ENCODE data around the gene SLC9A3. TPM values are rescaled to one million over a fixed set of nuclear protein-coding genes. Genes with fewer than 3 reads are reported as not detected.
A peak's percentile ranks its signal among the peaks of the same experiment; 100 is the strongest.

SLC9A3 gene
- polyA plus RNA-seq, 3 donors, result 0.31 to 0.42 (median 0.36) TPM

DNA sequence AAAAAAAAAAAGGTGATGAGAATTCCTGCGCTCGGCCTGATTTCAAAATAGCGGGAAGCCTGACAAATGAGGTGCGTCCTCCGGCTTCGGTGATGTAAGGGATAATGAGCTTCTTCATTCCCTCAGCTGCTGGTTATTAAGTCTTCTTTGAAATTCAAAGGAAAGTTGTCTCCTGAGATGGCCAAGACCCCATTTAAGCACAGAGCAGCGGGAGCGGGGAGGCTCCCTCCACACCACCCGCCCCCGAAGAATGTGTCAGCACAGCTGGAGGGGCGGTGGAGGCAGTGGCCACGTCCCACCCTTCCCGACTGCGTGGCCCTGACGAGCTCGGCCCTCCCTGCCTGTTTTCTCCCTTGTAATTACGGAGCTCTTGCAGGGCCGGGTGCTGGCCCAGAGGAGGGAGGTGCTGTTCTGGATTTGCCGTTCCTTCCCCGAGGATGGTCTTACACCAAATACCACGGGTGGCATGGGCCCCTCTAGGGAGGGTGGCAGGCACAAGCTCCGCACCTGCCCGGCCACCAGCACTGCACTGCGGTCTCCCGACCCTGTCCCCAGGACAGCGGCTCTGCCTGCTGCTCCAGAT lies 31.0 kb downstream of the SLC9A3 start:
- no peak overlapping the region for H3K4me3 Mint-ChIP-seq
- TF ChIP-seq, protein P1, sequence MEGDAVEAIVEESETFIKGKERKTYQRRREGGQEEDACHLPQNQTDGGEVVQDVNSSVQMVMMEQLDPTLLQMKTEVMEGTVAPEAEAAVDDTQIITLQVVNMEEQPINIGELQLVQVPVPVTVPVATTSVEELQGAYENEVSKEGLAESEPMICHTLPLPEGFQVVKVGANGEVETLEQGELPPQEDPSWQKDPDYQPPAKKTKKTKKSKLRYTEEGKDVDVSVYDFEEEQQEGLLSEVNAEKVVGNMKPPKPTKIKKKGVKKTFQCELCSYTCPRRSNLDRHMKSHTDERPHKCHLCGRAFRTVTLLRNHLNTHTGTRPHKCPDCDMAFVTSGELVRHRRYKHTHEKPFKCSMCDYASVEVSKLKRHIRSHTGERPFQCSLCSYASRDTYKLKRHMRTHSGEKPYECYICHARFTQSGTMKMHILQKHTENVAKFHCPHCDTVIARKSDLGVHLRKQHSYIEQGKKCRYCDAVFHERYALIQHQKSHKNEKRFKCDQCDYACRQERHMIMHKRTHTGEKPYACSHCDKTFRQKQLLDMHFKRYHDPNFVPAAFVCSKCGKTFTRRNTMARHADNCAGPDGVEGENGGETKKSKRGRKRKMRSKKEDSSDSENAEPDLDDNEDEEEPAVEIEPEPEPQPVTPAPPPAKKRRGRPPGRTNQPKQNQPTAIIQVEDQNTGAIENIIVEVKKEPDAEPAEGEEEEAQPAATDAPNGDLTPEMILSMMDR (IDR thresholded peaks at IDR 0.05), result no peak
- H3K36me3 Mint-ChIP-seq, result no peaks in the 10 kb centered on the region
- Histone ChIP-seq H3K36me3 (replicated peaks in 1 of 2; ENCODE audit: control insufficient read depth in 1 of 2, insufficient read depth in 2 of 2, low read length in 2 of 2) (no peaks in the 10 kb centered on the region), H3K4me1 (ENCODE audit: control insufficient read depth in 1 of 2, insufficient read depth in 2 of 2, low read length in 2 of 2) (no peaks in the 10 kb centered on the region), H3K9me3 (replicated peaks in 1 of 2; ENCODE audit: control insufficient read depth in 1 of 2, insufficient read depth in 1 of 2, low read length in 2 of 2) (no peaks in the 10 kb centered on the region), H3K27ac (ENCODE audit: low read depth in 1 of 2, low read length in 2 of 2) (no peak overlapping the region), H3K4me3 (replicated peaks in 1 of 3; ENCODE audit: low read depth in 2 of 3, low read length in 3 of 3) (no peak overlapping the region), H3K4me2 (replicated peaks; ENCODE audit: extremely low read depth, low read length, poor library complexity, severe bottlenecking) (no peak overlapping the region), H3K9ac (ENCODE audit: insufficient read depth, low read length, poor library complexity, severe bottlenecking) (no peak overlapping the region), H4K20me1 (ENCODE audit: insufficient read depth, low read length) (no peaks in the 10 kb centered on the region), H3K79me2 (ENCODE audit: insufficient read depth, low read length) (no peaks in the 10 kb centered on the region), H3K27me3 (ENCODE audit: control insufficient read depth in 2 of 2, insufficient read depth in 2 of 2, low read length in 2 of 2) (no peaks in the 10 kb centered on the region), H2AFZ (ENCODE audit: insufficient read depth, low read depth, low read length, poor library complexity, severe bottlenecking) (no peak overlapping the region)
- H3K9me3 Mint-ChIP-seq, result peaks cover 0 to 3% (median 0%) of the 10 kb centered on the region in 7 donors
- peak overlapping the region in 1 of 7 donors; percentile 41 for H3K27ac Mint-ChIP-seq
- H3K27me3 Mint-ChIP-seq (ENCODE audit: low read depth in 3 of 3), result peaks cover under 1 to 38% (median 13%) of the 10 kb centered on the region in 3 donors
- DNase-seq, result no peak
- H3K4me1 Mint-ChIP-seq, result no peaks in the 10 kb centered on the region
- WGBS (ENCODE audit: insufficient coverage), result 88% methylated on average over 24 of the region's 26 CpGs
- intact Hi-C loops (cut with micrococcal nuclease), result no loop called here

DNA sequence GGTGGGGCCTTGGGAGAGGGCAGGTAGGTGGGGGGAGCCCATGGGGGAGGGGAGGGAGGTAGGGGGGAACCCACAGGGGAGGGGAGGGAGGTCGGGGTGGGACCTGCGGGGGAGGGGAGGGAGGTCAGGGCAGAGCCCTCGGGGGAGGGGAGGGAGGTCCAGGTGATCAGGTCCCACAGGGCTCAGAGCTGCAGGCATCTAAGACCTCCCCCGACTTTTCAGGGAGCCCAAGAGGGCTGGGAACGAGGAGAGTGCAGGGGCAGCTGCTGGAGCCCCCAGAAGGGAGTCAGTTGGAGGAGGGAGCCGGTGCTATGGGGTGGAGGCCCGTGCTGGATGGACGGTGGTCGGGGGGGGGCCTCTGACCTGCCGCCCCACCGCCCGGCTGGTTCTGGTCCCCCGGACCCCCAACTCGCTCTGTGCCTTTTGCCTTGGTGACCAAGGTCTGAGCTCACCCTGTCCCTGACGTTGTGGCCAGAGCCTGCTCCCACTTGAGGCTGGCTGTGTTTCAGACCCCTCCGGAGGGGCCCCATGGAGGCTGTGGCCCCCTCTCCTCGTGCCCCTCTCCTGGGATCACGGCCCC lies 31.8 kb downstream of the SLC9A3 start:
- Mint-ChIP-seq H3K9me3 (peaks cover 0 to 11% (median 7%) of the 10 kb centered on the region in 7 donors), H3K36me3 (no peaks in the 10 kb centered on the region), H3K4me1 (no peaks in the 10 kb centered on the region), H3K4me3 (no peak overlapping the region), H3K27me3 (ENCODE audit: low read depth in 3 of 3) (peaks cover 2 to 34% (median 12%) of the 10 kb centered on the region in 3 donors), H3K27ac (no peak overlapping the region)
- Histone ChIP-seq H3K36me3 (replicated peaks in 1 of 2; ENCODE audit: control insufficient read depth in 1 of 2, insufficient read depth in 2 of 2, low read length in 2 of 2) (no peaks in the 10 kb centered on the region), H3K4me1 (ENCODE audit: control insufficient read depth in 1 of 2, insufficient read depth in 2 of 2, low read length in 2 of 2) (no peaks in the 10 kb centered on the region), H3K79me2 (ENCODE audit: insufficient read depth, low read length) (no peaks in the 10 kb centered on the region), H2AFZ (ENCODE audit: insufficient read depth, low read depth, low read length, poor library complexity, severe bottlenecking) (no peak overlapping the region), H3K9me3 (replicated peaks in 1 of 2; ENCODE audit: control insufficient read depth in 1 of 2, insufficient read depth in 1 of 2, low read length in 2 of 2) (no peaks in the 10 kb centered on the region), H3K9ac (ENCODE audit: insufficient read depth, low read length, poor library complexity, severe bottlenecking) (no peak overlapping the region), H3K4me2 (replicated peaks; ENCODE audit: extremely low read depth, low read length, poor library complexity, severe bottlenecking) (no peak overlapping the region), H3K27me3 (ENCODE audit: control insufficient read depth in 2 of 2, insufficient read depth in 2 of 2, low read length in 2 of 2) (no peaks in the 10 kb centered on the region), H3K4me3 (replicated peaks in 1 of 3; ENCODE audit: low read depth in 2 of 3, low read length in 3 of 3) (no peak overlapping the region), H4K20me1 (ENCODE audit: insufficient read depth, low read length) (no peaks in the 10 kb centered on the region), H3K27ac (ENCODE audit: low read depth in 1 of 2, low read length in 2 of 2) (no peak overlapping the region)
- no peak for DNase-seq
- WGBS (ENCODE audit: insufficient coverage), result 79% methylated on average over 13 of the region's 18 CpGs
- TF ChIP-seq, protein P1 (IDR thresholded peaks at IDR 0.05), result no peak
- intact Hi-C loops (cut with micrococcal nuclease), result no loop called here
